Bone marrow (tissue), 2 donors: ENCODE measurements around the gene NSUN4.
"Not testable (repeated sequence)": the region's sequence is repeated elsewhere in the genome, so short reads cannot be mapped to it uniquely, and the experiment has no call there.

Experiments used
- DNase-seq, 2 donors: peaks; one replicate each; lab custom pipeline; 2025; lab: John Stamatoyannopoulos, UW

The NSUN4 gene

GRCh38 chr1:46340404-46341221 lies at the start of gene NSUN4:
Gene NSUN4, plus strand, starts transcription at chr1:46340807. Its CDS starts 20 bp downstream, at chr1:46340827.
- DNase-seq = peak; percentile 87 to 95

GRCh38 chr1:46295306-46295705 lies 45.3 kb upstream of the NSUN4 start:
- DNase-seq = no peak

- no peak for DNase-seq
Measured at GRCh38 chr1:46298387-46298786, 42.2 kb upstream of the NSUN4 start.

DNA sequence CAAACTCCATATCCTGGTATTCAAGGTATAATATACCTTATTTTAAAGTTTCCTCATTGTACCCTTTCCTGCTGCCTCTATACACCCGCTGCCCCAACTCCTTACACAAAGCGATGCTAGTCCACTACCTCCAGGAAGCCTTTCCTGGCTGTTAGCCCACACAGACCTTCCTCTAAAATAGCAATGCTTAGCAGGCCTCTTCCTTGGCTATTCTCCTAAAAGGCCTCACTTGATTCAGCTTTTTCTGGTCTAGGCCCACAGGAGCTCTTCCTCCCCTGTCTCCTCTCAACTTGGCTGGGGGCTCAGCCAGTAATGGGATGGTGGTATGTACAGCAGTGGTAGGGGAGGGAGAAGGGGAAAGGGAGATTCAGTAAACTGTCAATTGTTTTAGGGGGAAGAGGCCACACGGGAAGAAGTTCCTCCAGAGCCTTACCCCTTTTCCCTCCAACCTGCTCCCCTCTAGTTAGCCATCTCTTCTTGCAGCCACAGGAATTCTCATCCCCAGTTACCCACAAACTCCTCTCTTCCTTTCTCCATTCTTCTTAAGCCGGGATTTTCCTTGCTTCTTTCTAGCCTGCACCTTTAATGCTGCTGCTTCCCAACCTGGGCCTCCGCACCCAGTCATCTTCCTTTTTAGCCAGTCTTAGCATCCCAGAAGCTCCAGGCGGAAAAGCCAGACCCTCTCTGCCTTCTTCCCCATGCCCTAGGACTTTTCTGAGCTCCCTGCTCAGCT lies 39.8 kb upstream of the NSUN4 start:
- DNase-seq = no peak

GRCh38 chr1:46301406-46301807 lies 39.2 kb upstream of the NSUN4 start:
- DNase-seq = no peak

DNA sequence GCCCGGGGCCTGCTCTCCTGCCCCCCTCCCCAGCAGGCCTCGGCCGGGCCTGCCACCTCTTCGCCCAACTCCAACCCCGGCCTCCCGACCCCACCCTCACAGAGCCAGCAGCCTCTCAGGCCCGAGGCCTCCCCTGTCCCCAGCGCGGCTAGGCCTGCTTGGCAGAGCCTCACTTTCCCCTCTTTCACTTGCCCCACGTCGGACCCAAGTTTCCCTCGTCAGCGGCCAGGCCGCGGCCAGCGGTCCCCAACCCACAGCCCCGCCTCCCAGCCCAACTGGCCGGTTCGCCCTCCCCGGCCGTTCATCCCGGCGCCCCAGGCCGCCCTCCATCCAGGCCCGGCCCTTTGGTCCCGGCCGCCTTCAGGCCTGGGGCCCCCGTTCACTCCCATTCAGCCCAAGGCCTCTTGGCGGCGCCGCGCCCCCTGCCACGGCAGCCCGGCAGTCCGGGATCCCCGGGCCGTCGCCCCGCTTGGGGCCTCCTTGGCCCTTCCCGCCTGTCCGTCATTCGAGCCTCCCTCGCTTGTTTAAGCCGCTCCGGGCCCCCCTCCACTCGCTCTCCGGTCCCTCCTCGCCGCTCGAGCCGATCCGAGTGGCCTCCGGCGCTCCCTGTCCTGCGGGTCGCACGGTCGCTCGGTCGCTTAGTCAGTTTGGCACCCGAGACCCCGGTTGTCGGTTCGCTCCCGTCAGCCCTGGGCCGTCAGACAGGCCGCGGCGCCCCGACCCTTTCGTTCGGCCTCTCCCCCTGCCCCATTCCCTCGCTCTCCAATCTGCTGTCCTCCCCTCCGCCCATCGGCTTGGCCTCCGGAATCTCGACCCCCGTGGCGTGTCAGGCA lies 38.6 kb upstream of the NSUN4 start:
- DNase-seq = peak; percentile 26 to 75

- no peak for DNase-seq
Measured at GRCh38 chr1:46302641-46303037, 38.0 kb upstream of the NSUN4 start.

DNA sequence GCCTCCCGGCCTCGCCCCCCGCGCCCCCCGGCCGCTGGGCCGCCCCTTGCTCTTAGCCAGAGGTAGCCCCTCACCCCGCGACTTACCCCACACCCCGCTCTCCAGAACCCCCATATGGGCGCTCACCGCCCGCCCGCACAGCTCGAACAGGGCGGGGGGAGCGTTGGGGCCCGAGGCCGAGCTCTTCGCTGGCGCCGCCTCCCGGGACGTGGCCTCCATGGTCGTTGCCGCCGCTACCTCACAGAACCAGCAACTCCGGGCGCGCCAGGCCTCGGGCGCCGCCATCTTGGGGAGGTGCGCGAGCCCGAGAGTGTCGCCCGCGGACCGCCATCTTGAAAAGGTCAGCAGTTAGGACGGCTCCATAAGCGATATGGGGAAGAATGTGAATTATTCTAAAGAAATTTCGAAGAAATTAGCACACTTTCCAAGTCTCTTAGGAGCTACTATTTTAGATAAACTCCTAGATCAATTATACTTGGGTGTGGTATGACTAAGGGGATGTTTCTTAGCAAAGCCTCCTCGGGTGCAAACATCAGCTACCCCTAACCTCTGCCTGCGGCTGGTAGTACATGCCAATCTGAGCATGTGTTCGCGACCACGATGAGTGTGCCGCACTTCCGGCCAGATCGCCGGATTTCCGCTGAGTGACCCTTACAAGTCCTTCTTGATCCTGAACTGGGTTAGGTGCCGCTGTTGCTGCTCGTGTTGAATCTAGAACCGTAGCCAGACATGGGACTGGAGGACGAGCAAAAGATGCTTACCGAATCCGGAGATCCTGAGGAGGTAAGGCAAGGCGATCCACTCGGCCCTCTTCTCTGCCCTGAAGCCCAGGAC lies 37.4 kb upstream of the NSUN4 start, which contains the start of the genes LRRC41 and UQCRH:
TSS of gene LRRC41 (minus strand) at position 579 of the 834 bp plus-strand sequence. CDS start at position 285, 294 bp downstream.
TSS of gene UQCRH (plus strand) at position 661 of the 834 bp plus-strand sequence. CDS start at position 730, 69 bp downstream.
- peak; percentile 80 to 88 for DNase-seq

DNA sequence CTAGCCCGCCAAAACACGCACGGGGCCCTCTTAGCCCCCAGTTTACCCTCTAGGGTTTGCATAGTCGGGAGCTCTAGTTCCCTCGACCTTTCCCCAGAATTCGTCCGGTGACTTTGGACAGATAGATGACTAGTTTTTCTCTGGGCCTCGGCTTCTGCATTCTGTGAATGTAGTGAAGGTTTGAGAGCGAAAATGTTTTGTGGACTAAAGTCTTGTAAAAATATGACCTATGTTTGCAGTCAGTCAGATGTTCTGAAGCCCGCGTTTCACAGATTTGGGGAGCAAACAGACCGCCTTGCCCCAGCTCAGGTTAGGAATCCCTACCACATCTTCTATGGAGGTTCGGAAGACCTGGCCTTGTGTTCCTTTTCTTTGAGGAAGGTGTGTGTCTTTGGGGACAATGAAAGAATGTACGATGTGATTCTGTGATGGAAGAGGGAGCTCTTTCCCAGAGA lies 36.7 kb upstream of the NSUN4 start:
- DNase-seq = no peak

DNA sequence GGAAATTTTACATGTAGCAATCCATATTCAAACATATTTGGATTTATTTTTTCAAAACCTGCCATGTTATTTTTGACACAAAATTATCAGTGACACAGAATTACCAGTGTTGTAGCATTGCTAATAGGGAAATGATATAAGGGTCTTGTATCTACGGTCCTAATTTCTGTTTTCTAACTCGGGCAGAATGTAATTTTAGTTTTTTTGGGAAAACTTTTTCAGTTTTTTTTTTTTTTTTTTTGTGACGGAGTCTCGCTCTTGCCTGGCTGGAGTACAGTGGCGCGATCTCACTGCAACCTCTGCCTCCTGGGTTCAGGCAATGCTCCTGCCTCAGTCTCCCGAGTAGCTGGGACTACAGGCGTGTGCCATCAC lies 34.5 kb upstream of the NSUN4 start:
- DNase-seq = no peak

DNA sequence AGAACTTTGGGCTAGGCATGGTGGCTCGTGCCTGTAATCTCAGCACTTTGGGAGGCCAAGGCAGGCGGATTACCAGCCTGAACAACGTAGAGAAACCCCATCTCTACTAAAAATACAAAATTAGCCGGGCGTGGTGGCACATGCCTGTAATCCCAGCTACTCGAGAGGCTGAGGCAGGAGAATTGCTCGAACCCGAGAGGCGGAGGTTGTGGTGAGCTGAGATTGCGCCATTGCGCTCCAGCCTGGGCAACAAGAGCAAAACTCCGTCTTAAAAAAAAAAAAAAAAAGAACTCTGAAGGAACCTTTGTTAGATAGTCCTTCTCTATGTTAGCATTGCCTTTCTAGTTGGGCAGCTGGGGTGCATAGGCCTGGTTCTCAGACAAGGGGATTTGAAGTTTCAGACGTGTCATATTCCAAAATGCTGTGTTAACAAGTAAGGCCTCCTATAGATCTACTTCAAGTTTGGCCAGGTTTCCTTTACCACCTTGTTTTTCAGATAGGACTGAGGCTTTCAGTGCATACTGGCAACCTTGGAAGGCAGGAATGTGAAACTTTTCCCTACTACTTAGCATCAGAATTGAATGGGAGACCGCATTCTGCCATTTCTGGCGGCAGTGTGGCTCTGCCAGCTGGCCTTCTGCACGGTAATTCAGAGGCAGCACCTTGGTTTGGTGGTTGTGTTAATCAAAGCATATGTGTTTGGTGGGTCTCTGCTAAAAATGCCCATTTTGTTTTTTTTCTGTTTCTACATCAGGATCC lies 31.0 kb upstream of the NSUN4 start:
- DNase-seq = no peak

DNA sequence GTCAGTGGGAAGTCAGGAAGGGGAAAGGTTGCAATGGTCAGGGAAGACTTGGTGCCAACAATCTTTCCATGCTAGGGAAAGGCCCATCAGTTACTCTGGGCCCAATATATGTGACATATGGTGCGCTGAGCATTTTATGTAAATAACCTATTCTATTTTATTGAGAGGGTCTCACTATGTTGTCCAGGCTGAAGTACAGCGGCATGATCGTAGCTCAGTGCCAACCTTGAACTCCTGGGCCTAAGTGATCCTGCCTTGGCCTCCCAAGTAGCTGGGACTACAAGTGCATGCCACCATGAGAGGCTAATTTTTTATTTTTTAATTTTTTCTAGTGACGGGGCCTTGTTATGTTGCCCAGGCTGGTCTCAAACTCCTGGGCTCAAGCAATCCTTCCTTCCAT lies 30.3 kb upstream of the NSUN4 start:
- DNase-seq = no peak

GRCh38 chr1:46315669-46316403 lies 24.8 kb upstream of the NSUN4 start:
- no peak for DNase-seq

DNA sequence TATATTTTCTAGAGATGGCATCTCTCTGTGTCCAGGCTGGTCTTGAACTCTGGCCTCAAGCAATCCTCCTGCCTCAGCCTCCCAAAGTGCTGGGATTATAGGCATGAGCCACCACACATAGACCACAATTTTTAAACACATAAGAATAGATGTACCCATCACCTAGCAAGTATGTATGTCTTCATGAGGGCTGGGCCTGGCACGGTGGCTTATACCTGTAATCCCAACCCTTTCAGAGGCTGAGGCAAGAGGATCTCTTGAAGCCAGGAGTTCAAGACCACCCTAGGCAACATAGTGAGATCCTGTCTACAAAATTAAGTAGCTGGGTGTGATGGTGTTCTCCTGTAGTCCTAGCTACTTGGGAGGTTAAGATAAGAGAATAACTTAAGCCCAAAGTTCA lies 23.3 kb upstream of the NSUN4 start:
- DNase-seq = no peak

GRCh38 chr1:46319301-46319700 lies 21.3 kb upstream of the NSUN4 start:
- not testable (repeated sequence) for DNase-seq

GRCh38 chr1:46319960-46320914 lies 20.4 kb upstream of the NSUN4 start:
- DNase-seq = not testable (repeated sequence)

DNA sequence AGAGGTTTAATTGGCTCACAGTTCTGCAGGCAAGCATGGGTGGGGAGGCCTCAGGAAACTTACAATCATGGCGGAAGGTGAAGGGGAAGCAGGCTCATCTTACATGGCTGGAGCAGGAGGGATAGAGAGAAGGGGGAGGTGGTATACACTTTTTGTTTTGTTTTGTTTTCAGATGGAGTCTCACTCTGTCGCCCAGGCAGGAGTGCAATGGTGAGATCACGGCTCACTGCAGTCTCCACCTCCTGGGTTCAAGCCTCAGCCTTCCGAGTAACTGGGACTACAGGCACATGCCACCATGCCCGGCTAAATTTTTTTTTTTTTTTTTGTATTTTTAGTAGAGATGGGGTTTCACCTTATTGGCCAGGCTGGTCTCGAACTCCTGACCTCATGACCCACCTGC lies 18.4 kb upstream of the NSUN4 start:
- DNase-seq = not testable (repeated sequence)

- DNase-seq = not testable (repeated sequence)
Measured at GRCh38 chr1:46325285-46326076, 15.1 kb upstream of the NSUN4 start.
